Esophagus squamous epithelium (tissue), 4 donors: ENCODE measurements around the gene IPMK.

Source experiments
- POLR2A ChIP-seq, 4 donors: fragments of 450-650 bp; IDR thresholded peaks; one replicate each; pipeline ENCODE4 v1.6.1; 2017; ENCODE audit warnings: antibody characterized with exemption in 4 of 4, mild to moderate bottlenecking in 4 of 4, moderate library complexity in 3 of 4
- TF ChIP-seq, protein P1 (sequence below), 6 experiments: fragments of 450-650 bp in 4 of 6; fragments of 200-600 bp in 2 of 6; sonication (generic) in 2 of 6; IDR thresholded peaks; one replicate each; pipeline ENCODE4 v1.5.1; 2016 to 2019; ENCODE audit warnings: antibody characterized with exemption in 6 of 6, mild to moderate bottlenecking in 4 of 6, moderate library complexity in 4 of 6

DNA sequence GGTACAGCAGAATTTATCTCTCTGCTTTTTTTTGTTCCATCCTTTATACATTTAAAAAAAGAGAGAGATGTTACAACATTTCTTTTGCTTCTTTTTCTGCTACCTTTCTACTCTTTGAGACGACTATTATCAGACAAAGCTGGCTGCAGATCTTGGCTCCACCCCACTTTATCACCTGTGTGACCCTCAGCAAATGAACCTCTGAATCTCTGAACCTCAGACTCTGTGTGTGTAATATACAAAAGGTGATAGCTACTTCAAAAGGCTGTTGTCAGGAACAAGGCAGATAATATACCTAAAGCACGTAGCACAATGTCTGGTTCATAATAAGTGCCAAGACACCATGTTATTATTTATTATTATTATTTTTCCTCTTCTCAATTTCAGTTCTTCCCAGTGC, 34.6 kb upstream of the IPMK start:
- TF ChIP-seq, protein P1, sequence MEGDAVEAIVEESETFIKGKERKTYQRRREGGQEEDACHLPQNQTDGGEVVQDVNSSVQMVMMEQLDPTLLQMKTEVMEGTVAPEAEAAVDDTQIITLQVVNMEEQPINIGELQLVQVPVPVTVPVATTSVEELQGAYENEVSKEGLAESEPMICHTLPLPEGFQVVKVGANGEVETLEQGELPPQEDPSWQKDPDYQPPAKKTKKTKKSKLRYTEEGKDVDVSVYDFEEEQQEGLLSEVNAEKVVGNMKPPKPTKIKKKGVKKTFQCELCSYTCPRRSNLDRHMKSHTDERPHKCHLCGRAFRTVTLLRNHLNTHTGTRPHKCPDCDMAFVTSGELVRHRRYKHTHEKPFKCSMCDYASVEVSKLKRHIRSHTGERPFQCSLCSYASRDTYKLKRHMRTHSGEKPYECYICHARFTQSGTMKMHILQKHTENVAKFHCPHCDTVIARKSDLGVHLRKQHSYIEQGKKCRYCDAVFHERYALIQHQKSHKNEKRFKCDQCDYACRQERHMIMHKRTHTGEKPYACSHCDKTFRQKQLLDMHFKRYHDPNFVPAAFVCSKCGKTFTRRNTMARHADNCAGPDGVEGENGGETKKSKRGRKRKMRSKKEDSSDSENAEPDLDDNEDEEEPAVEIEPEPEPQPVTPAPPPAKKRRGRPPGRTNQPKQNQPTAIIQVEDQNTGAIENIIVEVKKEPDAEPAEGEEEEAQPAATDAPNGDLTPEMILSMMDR (IDR thresholded peaks at IDR 0.05): no peak
- TF ChIP-seq POLR2A (IDR thresholded peaks at IDR 0.05): no peak
